HG02852 (cell line): ENCODE data around the gene UVRAG.
"Not testable (repeated sequence)": the region's sequence is repeated elsewhere in the genome, so short reads cannot be mapped to it uniquely, and the experiment has no call there.

Experiments used
- ATAC-seq: cut with Tn5 transposase; IDR thresholded peaks from one replicate; pipeline ENCODE4 v1.9.1; 2021; ENCODE audit warnings: mild to moderate bottlenecking, moderate library complexity; ENCODE audit not compliant: unreplicated experiment

Gene UVRAG

GRCh38 chr11:75873417-75874221, 58.6 kb downstream of the UVRAG start:
- ATAC-seq: peak; percentile 80

GRCh38 chr11:75874684-75875341, 59.8 kb downstream of the UVRAG start:
- ATAC-seq: no peak

- not testable (repeated sequence) for ATAC-seq
Measured at GRCh38 chr11:75877327-75877726, 62.3 kb downstream of the UVRAG start.

GRCh38 chr11:75877931-75878330, 62.9 kb downstream of the UVRAG start:
- ATAC-seq: not testable (repeated sequence)

- no peak for ATAC-seq
Measured at GRCh38 chr11:75878933-75879332, 63.9 kb downstream of the UVRAG start.

- ATAC-seq: no peak
Measured at GRCh38 chr11:75879737-75880136, 64.7 kb downstream of the UVRAG start.

GRCh38 chr11:75880343-75880742, 65.3 kb downstream of the UVRAG start:
- ATAC-seq: not testable (repeated sequence)

- no peak for ATAC-seq
Measured at GRCh38 chr11:75884321-75884720, 69.3 kb downstream of the UVRAG start.

GRCh38 chr11:75888416-75888815, 73.4 kb downstream of the UVRAG start:
- ATAC-seq: no peak

GRCh38 chr11:75891947-75892739, 77.1 kb downstream of the UVRAG start:
- peak; percentile 56 for ATAC-seq

- ATAC-seq: no peak
Measured at GRCh38 chr11:75893251-75893650, 78.2 kb downstream of the UVRAG start.

GRCh38 chr11:75894036-75894585, 79.1 kb downstream of the UVRAG start:
- ATAC-seq: no peak

GRCh38 chr11:75896843-75897419, 81.9 kb downstream of the UVRAG start:
- ATAC-seq: no peak

- ATAC-seq: no peak
Measured at GRCh38 chr11:75898871-75899270, 83.9 kb downstream of the UVRAG start.

- ATAC-seq: no peak
Measured at GRCh38 chr11:75899806-75900205, 84.8 kb downstream of the UVRAG start.

GRCh38 chr11:75900848-75901247, 85.8 kb downstream of the UVRAG start:
- no peak for ATAC-seq

GRCh38 chr11:75902631-75903030, 87.6 kb downstream of the UVRAG start:
- ATAC-seq: no peak

- ATAC-seq: no peak
Measured at GRCh38 chr11:75903276-75903675, 88.3 kb downstream of the UVRAG start.

GRCh38 chr11:75905434-75905833, 90.4 kb downstream of the UVRAG start:
- no peak for ATAC-seq

- no peak for ATAC-seq
Measured at GRCh38 chr11:75907906-75908527, 93.0 kb downstream of the UVRAG start.
